GM10248 (cell line): ENCODE results near the gene PON2.

Experiments
- CTCF ChIA-PET: fragments of 300-600 bp; sonication (Branson Sonifier 250); formaldehyde crosslinking; extraction: SDS; loops from one replicate; lab custom pipeline; 2021; ENCODE audit warnings: antibody characterized with exemption; lab: Yijun Ruan, JAX
- POLR2A ChIA-PET: fragments of 350-650 bp; sonication (Branson Sonifier 250); formaldehyde crosslinking; extraction: SDS; loops from one replicate; lab custom pipeline; 2020; ENCODE audit warnings: antibody characterized with exemption; lab: Yijun Ruan, JAX
- DNase-seq: peaks from one replicate; pipeline ENCODE4 v3.0.0; 2012; ENCODE audit errors: extremely low spot score
- TF ChIP-seq, protein P1 (sequence below): IDR thresholded peaks from 2 replicates; pipeline ENCODE4 v1.5.1; 2012; ENCODE audit warnings: mild to moderate bottlenecking, low read depth; ENCODE audit errors: extremely low read depth, missing control alignments, control extremely low read depth

The PON2 gene

DNA sequence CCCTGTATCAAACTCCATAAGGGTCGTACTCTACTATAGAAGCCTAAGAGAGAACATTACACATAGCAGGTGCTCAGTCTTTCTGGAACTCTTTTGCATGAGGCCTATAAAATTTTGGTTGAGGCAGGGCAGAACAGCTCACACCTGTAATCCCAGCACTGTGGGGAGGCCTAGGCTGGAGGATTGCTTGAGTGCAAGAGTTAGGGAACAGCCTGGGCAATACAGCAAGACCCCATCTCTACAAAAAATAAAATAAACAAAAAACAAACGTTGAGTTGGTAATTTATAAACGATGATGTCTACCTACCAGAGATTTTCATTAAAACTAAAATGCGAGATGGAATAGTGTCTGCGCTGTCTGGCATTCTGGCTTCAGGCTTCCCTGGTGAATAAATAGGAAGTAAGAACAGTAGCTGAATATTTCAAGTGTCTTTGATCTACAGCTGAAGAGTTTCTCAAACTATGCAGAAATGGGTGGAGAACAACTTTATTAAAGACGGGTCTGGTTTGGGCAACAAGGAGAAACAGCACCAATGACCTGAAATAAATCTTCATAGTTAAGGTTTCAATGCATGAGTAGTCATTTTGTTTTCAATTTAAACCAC lies 774 bp downstream of the PON2 start:
- TF ChIP-seq, protein P1, sequence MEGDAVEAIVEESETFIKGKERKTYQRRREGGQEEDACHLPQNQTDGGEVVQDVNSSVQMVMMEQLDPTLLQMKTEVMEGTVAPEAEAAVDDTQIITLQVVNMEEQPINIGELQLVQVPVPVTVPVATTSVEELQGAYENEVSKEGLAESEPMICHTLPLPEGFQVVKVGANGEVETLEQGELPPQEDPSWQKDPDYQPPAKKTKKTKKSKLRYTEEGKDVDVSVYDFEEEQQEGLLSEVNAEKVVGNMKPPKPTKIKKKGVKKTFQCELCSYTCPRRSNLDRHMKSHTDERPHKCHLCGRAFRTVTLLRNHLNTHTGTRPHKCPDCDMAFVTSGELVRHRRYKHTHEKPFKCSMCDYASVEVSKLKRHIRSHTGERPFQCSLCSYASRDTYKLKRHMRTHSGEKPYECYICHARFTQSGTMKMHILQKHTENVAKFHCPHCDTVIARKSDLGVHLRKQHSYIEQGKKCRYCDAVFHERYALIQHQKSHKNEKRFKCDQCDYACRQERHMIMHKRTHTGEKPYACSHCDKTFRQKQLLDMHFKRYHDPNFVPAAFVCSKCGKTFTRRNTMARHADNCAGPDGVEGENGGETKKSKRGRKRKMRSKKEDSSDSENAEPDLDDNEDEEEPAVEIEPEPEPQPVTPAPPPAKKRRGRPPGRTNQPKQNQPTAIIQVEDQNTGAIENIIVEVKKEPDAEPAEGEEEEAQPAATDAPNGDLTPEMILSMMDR, result no peak
- CTCF ChIA-PET, result interaction anchor here (1.6 to 2.5 kb wide), 4 partner anchors 8 to 44 kb away, joined by 3 to 13 read pairs (median 5); no protein-coding TSS in a partner anchor
- DNase-seq, result no peak
- POLR2A ChIA-PET, result no interaction called here

DNA sequence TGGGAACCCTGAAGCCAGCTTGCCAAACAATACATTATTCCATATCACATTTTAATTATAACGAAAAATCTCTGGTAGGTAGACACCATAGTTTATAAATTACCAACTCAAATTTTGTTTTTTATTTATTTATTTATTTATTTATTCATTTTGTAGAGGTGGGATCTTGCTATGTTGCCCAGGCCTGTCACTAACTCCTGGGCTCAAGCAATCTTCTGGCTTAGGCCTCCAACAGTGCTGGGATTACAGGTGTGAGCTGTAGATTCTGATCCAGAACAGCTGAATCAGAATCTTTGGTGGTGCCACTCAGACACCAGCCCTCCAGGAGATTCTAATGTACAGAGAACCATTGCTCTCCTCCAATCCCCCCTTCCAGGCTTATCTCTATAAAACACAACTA lies 1.7 kb downstream of the PON2 start:
- ChIA-PET POLR2A (no interaction called here), CTCF (no interaction called here)
- TF ChIP-seq, protein P1, result no peak
- no peak for DNase-seq

DNA sequence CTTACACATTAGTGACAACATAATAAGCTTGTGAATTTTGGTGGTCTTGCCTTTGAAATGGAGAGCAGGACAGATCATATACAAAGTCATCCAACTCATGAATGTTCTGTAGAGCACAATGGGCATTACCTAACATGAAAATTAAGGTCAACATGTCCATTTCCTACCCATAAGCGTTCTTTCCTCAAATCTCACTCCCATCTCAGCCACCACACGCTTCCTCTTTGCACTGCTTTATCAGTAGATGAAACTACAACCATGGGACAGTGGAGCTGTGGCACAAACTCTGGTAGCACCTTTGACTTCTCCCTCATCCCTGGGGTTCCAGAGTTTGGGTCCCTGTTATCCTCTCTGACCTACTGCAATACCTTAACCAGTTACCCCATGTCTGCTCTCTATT lies 2.2 kb downstream of the PON2 start:
- TF ChIP-seq, protein P1, result no peak
- no peak for DNase-seq
- ChIA-PET POLR2A (no interaction called here), CTCF (no interaction called here)

DNA sequence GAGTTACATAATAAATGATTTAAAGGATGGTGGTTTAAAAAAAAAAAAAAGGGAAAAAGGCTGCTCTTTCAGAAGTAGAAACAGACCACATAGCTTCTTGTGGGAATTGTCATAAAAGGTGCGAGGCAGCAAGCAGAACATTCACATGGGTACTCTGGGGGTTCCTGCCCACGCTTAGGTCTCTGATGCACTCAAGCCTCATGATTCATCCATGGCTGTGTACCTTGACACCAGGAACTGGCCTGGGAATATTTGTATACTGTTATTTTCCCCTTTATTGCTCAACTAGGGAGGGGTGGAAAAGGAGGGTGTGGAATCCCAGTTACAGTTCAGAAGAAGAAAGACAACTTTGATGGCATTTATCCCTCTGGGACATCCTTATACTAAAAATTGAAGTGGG lies 4.0 kb downstream of the PON2 start:
- TF ChIP-seq, protein P1, result no peak
- ChIA-PET CTCF (interaction anchor here (0.8 to 3.2 kb wide), 5 partner anchors 11 to 440 kb away, joined by 3 to 8 read pairs (median 4); no protein-coding TSS in a partner anchor), POLR2A (no interaction called here)
- DNase-seq, result no peak

DNA sequence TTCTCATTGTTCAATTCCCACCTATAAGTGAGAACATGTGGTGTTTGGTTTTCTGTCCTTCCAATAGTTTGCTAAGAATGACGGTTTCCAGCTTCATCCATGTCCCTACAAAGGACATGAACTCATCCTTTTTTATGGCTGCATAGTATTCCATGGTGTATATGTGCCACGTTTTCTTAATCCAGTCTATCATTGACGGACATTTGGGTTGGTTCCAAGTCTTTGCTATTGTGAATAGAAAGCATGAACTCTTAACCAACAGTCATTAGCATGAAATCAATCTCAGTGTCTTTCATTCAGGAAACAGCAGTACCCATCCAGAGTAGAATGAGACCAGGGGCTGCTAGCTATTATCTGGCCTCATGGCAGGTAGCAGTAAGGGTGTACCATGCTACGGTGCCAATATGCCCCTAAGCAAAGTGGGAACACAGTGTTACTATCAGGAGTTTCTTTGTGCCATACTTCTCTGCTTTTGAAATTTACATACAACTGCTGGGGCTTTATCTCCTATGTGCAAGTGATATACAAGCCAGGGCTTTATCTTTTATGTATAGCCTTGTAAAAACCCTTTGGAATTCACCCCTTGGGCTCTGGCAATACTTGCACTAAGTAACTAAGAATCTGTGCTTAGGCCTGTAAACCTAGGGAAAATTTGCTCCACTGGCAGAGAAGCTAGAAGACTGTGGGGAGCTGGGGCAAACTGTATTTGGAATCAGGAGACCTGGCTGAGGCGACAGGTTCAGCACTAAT lies 5.4 kb downstream of the PON2 start:
- POLR2A ChIA-PET, result no interaction called here
- TF ChIP-seq, protein P1, result no peak
- no peak for DNase-seq
- CTCF ChIA-PET, result interaction anchor here (1.2 to 3.2 kb wide), 4 partner anchors 10 to 442 kb away, joined by 3 to 8 read pairs (median 6); no protein-coding TSS in a partner anchor

DNA sequence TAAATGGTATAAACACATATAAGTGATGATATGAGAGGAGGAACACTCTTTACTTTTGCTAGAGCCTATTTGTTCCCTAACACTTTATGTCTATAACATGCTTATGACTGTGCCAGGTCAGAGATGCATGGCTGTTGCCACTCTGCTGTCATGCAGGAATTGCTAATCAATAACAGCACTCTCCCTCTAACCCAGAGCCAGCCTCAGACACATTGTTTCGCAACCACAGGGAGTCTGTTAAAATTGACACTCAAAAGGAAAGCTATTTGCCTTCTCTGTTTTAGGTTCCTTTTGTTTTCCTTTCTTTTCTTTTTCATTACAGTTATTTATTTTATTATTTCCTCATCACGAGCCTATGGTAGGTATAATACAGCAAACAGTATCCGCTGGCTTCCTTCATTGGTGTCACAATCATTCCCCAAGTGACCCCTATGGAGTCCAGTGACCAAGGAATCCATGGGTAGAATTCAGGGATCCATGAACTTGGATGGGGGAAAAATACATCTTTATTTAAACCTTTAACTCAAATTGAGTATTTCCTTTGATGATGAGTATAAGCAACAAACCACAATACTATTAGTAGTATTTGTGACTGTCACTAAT lies 6.8 kb downstream of the PON2 start:
- CTCF ChIA-PET, result interaction anchor here (1.0 to 3.2 kb wide), 4 partner anchors 9 to 49 kb away, joined by 3 to 8 read pairs (median 4); partner anchors contain the start of gene PON3
- TF ChIP-seq, protein P1, result no peak
- DNase-seq, result no peak
- POLR2A ChIA-PET, result no interaction called here
